Measurements from ENCODE around the gene SSU72.
"Not testable (repeated sequence)": the region's sequence is repeated elsewhere in the genome, so short reads cannot be mapped to it uniquely, and the experiment has no call there.

SSU72 gene

DNA sequence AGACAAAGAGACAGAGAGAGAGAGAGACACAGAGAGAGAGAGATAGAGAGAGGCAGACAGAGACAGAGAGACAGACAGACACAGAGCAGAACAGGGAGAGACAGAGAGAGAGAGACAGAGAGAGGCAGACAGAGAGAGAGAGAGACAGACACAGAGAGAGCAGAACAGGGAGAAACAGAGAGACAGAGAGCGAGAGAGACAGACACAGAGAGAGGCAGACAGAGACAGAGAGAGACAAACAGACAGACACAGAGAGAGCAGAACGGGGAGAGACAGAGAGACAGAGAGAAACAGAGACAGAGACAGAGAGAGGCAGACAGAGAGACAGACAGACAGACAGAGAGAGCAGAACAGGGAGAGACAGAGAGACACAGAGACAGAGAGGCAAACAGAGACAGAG is 20.7 kb upstream of the SSU72 start:
- not testable (repeated sequence) for DNase-seq (ENCODE audit: low read depth in 2 of 2)

DNA sequence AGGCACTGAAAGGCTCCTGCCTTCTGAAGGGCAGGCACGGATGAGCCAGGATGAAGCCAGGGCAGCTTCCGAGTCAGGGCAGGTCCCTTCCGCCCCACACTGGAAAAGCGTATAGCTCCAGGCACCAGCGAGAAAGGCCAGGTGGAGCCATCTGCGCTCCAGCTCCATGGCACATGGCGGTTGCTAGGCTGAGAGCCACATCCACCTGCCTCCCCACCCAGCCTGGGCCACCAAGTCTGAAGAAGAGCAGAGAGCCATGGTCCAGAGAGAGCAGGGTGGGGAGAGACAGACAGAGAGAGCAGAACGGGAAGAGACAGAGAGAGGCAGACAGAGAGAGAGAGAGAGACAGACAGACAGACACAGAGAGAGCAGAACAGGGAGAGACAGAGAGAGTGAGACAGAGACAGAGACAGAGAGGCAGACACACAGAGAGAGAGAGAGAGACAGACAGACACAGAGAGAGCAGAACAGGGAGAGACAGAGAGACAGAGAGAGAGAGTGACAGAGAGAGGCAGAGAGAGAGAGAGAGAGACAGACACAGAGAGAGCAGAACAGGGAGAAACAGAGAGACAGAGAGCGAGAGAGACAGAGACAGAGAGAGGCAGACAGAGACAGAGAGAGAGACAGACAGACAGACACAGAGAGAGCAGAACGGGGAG is 20.1 kb upstream of the SSU72 start:
- no peak for DNase-seq (ENCODE audit: low read depth in 2 of 2)

- no peak for DNase-seq (ENCODE audit: low read depth in 2 of 2)
Observed at GRCh38 chr1:1593834-1594601, 19.4 kb upstream of the SSU72 start.

- no peak for DNase-seq (ENCODE audit: low read depth in 2 of 2)
Observed at GRCh38 chr1:1591452-1591851, 16.8 kb upstream of the SSU72 start.

GRCh38 chr1:1583347-1584010 is 8.8 kb upstream of the SSU72 start:
- DNase-seq (ENCODE audit: low read depth in 2 of 2), result no peak

DNA sequence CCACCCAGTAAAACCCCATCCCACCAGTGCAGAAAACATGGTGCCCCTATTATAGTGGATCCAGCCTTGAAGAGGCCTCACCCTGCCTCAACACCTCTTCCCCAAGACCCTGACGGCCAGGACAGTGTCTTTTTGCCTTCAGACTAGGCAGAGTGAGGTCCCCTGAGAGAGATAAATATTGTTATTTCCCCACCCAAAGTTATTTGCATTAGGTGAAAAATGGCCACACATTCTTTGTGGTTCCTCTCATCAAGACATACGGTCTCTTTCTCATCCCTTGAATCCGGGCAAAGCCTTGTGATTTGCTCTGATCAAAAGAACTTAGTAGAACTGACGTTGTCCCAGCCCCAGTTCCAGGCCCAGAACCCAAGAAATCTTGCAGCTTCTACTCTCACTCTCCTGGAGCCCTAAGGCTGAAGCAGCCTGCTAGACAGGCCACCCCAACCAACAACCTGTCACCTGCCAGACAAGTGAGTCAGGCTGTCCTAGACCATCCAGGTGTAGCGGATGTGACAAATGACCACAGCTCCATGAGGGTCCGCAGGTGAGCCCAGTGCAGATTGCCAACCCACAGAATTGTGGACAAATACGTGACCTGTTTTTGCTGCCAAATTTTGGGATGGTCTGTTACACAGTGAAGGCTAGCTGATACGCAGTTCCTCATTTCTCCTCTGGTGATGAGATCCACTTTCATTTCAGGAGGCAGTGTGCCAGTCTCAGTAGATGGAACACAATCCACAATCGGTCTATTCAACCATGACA is 8.1 kb upstream of the SSU72 start:
- no peak for DNase-seq (ENCODE audit: low read depth in 2 of 2)

GRCh38 chr1:1578371-1578940 is 3.8 kb upstream of the SSU72 start:
- DNase-seq (ENCODE audit: low read depth in 2 of 2), result no peak

DNA sequence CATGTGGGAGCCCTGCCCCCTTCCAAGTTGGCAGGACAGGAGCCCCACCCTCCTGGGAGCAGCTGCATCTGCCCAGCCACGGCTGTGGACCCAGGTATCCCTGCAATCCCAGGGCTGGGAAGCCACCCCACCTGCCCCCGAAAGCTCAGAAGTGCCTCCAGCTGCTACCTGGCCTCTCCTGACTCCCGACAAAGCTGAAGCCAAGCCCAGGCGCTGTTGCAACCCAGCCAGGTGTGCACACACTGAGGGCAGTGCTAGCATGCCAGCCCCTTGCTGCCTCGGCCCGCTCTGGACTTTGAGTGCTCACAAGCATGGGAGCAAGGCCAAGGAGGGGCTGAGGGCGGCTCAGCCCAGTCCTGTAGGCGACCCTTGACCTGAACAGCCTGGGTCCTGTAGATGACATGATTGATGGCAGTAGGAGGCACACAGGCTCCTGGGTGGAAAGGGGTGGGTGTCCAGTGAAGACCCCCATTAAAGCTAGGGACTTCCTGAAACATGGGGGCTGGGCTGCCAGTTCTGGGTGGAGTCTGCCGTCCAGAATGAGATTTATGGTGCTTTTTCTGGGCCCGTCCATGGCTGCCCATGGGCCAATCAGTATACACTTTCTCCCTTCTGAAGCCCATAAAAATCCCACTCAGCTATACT is 2.8 kb upstream of the SSU72 start:
- no peak for DNase-seq (ENCODE audit: low read depth in 2 of 2)

DNA sequence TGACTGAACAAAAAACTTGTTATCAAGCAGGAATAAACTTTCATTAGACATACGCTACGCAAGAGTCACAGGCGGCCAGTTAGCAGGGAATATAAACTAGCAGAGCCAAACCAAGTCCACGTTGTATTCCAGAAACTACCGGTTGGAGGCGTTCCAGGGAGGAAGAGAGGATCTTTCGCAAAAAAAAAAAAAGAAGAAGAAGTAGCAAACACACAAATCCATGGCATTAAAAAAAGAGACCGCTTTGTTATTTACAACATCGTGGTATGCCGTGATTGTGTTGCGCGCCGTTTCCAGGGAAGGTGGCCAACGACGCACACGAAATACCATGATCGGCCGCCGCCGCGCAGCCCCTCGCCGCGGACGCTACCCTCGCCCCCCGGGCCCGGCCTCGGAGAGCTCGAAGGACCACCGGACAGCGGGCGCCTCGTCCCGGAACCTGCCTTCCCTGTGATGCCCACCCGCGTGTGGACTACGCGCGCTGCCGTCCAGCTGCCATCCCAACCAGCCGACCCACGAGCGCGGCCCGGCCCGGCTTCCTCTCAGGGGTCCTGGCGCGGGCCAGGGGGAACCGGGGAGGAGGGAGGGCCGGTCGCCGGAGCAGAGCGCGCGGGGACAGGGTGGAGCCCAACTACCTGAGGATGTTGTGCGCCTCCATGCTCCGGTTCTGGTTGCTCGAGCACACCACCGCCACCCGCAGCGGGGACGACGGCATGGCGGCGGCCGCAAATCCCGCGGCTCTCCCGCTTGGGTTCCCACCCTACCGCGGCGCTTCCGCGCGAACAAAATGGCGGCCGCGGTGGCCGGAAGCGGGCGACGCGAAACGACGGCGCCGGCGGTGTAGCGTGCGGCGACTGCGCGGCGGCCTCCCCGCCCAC is 581 bp downstream of the SSU72 start:
- DNase-seq (ENCODE audit: low read depth in 2 of 2), result peak; percentile 10 to 49

- no peak for DNase-seq (ENCODE audit: low read depth in 2 of 2)
Observed at GRCh38 chr1:1569341-1569740, 5.3 kb downstream of the SSU72 start.

DNA sequence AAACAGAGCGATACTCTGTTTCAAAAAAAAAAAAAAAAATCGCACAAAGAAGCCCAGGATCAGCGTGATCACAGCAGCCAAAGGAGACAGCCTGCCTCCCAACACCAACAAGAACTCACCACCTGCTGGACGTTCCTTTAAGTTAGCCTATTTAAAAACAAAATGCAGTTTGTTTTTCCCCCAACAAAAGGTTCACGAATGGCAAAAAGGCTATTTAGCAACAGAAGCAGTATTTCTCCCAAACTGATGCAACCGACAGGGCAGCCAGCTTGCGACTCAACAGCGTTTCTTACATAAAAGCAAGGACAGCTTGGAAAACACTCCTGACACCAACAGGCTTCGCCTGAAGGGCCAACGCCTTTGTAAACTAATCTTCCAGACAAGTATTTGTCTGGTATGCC is 6.8 kb downstream of the SSU72 start:
- no peak for DNase-seq (ENCODE audit: low read depth in 2 of 2)

DNA sequence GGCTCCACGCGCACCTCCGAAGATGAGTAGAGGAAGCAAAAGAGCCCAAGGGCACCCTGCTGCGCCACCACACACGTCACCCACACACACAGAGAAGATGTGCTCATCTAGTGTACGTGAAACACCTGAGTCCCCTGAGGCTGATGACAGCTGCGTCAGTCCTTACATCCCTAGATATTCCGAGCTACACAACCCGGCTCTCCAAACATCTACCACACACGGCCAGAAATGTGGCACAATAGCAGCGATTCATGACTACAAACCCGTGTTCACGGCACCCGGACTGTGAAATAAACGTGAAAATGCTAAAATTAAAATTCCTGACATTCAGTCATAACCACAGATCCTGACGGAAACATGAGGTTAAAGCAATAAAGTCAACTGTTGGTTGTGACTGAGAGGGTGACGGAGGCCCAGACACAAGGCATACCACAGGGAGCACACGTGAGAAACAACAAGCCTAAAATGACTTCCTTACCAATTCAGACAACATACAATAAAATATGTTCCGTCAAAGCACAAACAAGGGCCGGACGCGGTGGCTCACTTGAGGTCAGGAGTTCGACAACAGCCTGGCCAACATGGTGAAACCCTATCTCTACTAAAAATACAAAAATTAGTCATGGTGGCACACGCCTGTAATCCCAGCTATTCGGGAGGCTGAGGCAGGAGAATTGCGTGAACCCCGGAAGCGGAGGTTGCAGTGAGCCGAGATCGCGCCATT is 7.3 kb downstream of the SSU72 start:
- DNase-seq (ENCODE audit: low read depth in 2 of 2), result no peak

DNA sequence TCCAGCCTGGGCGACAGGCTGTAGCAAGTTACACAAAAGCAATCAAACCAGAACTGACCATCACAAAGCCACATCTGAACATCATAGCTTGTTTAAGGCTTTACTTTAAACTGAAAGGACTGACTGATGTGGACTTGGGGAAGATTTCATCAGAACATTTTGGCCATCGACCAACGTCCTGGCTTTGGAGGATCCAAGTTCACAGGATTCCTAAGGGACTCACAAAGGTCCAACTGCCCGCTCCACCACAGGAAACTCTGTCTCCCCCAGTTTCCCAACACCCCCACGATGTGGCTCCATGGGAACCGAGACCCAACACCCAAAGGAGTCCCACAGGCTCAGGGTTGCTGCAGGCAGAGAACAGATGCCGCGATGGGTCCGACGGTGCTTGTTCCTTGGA is 9.3 kb downstream of the SSU72 start:
- DNase-seq (ENCODE audit: low read depth in 2 of 2), result no peak

DNA sequence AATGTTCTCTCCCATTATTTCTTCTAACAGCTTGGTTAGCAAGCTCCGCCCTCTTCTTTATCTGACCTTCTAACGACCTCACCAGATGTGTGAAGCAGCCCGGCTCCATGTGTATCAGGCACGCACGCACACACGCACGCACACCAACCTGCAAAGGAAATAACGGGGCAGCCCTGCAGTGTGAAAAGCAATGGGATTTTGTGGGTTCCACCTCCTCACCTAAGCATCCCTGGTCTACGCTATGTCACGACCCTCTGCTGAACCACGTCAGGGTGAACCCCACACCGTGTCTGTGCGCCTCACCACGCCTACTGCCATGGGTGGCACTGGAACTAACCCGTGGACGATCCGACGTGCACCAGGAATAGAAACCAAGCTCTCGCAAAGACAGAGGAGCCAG is 10.4 kb downstream of the SSU72 start:
- DNase-seq (ENCODE audit: low read depth in 2 of 2), result no peak

DNA sequence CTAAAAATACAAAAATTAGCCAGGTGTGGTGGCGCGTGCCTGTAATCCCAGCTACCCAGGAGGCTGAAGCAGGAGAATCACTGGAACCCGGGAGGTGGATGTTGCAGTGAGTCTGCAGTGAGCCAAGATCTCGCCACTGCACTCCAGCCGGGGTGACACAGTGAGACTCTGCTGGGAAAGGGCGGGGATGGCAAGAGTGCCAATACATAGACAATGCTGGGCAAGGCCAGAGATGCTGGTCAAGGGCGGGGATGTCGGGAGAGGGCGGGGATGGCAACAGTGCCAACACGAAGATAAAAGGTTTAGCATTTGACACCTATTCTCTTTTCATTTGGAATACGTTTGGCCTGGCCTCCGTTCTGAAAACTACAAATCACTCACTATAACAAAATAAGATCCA is 11.0 kb downstream of the SSU72 start:
- no peak for DNase-seq (ENCODE audit: low read depth in 2 of 2)

DNA sequence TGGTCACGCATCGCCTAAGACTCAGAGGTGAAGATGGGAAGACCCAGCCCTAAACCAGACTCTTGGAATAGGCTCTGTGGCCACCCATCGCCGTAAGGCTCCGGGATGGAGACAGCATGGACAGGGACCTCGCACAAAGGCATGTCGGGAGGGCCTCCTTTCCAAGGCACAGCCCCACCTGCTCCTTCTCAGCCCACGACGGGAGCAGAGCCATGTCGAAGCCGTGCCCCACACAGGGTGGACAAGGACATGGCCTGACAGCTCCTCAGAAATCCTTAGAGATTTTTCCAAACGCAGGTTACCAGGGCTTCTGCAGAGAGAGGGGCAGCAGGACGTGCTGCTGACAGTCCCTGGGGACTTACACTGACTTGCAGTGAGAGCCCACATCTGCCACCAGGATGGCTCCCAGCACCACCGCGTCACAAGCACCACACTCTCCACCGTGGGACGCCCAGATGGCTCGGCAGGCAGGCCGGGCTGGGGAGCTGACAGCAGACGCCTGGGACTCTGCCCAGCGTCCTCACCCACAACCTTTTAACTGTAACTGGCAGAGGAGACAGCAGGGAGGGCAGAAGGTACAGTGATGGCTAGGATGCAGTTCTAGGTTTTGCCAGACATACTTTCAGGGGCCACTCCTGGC is 12.0 kb downstream of the SSU72 start:
- no peak for DNase-seq (ENCODE audit: low read depth in 2 of 2)

- DNase-seq (ENCODE audit: low read depth in 2 of 2), result no peak
Observed at GRCh38 chr1:1561801-1562470, 12.7 kb downstream of the SSU72 start.

DNA sequence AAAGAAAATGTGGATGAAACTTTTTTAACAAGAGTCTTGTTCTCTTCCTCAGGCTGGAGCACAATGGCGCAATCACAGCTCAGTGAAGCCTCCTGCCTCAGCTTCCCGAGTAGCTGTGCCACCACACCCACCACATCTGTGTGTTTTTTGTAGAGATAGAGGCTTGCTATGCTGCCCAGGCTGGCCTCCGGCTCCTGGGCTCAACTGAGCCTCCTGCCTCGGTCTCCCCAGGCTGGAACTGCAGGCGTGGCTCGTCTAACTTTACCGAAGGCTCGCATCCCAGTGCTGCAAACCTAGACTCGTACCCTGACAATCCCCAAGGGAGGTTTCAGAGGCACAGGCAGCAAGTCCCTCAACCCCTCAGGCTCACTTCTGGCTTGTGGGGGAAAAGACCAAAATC is 14.5 kb downstream of the SSU72 start:
- DNase-seq (ENCODE audit: low read depth in 2 of 2), result no peak

GRCh38 chr1:1559066-1559465 is 15.6 kb downstream of the SSU72 start:
- DNase-seq (ENCODE audit: low read depth in 2 of 2), result no peak
